Liver (tissue), 9 donors: ENCODE measurements around the gene HCFC1R1. TPM values are rescaled to one million over a fixed set of nuclear protein-coding genes. Genes with fewer than 3 reads are reported as not detected.

Experiments used
- DNase-seq: peaks from one replicate; pipeline ENCODE4 v3.0.0-alpha.2; 2017; ENCODE audit warnings: low spot score
- H3K27ac ChIP-seq, 2 donors: one replicate each; pipeline ENCODE4 v1.7.0; 2013; ENCODE audit warnings: inconsistent platforms in 2 of 2, low read length in 2 of 2, control low read depth in 1 of 2, low read depth in 1 of 2, mild to moderate bottlenecking in 1 of 2
- H3K27me3 ChIP-seq, 4 donors: one replicate each; pipeline versions ENCODE4 v1.6.1 to v1.7.0; 2013; ENCODE audit warnings: low read length in 3 of 4, inconsistent platforms in 1 of 4, mild to moderate bottlenecking in 1 of 4, moderate library complexity in 1 of 4; ENCODE audit not compliant: control insufficient read depth in 4 of 4, insufficient read depth in 4 of 4
- H3K36me3 ChIP-seq, 4 donors: one replicate each; pipeline versions ENCODE4 v1.6.1 to v1.7.0; 2013; ENCODE audit warnings: low read length in 3 of 4, mild to moderate bottlenecking in 3 of 4, low read depth in 1 of 4, moderate library complexity in 1 of 4; ENCODE audit not compliant: control insufficient read depth in 4 of 4, insufficient read depth in 3 of 4
- H3K4me1 ChIP-seq, 4 donors: one replicate each; pipeline versions ENCODE4 v1.6.1 to v1.7.0; 2013; ENCODE audit warnings: low read length in 3 of 4, mild to moderate bottlenecking in 3 of 4, moderate library complexity in 1 of 4; ENCODE audit not compliant: control insufficient read depth in 4 of 4, insufficient read depth in 4 of 4
- H3K4me3 ChIP-seq, 3 donors: one replicate each; pipeline versions ENCODE4 v1.6.1 to v1.7.0; 2013; ENCODE audit warnings: low read length in 3 of 3, control low read depth in 1 of 3, low read depth in 1 of 3, mild to moderate bottlenecking in 1 of 3
- H3K9ac ChIP-seq, 2 donors: one replicate each; pipeline ENCODE4 v1.7.0; 2013; ENCODE audit warnings: low read length in 2 of 2, mild to moderate bottlenecking in 2 of 2, moderate library complexity in 2 of 2, control low read depth in 1 of 2, low read depth in 1 of 2
- H3K9me3 ChIP-seq, 4 donors: one replicate each; pipeline versions ENCODE4 v1.6.1 to v1.7.0; 2013; ENCODE audit warnings: low read length in 3 of 4; ENCODE audit not compliant: control insufficient read depth in 4 of 4
- CTCF ChIP-seq: fragments of 150-350 bp; IDR thresholded peaks from 2 replicates; pipeline ENCODE4 v1.5.1; 2017; ENCODE audit warnings: improper control_type of control experiment, low read depth, low read length; ENCODE audit not compliant: missing input control
- EGR1 ChIP-seq, 2 donors: IDR thresholded peaks; 2 replicates each; pipeline ENCODE4 v1.6.1; 2016 to 2018; ENCODE audit warnings: antibody characterized with exemption in 2 of 2, low read depth in 2 of 2
- FOXA1 ChIP-seq: IDR thresholded peaks from 2 replicates; pipeline ENCODE4 v1.6.1; 2016; ENCODE audit warnings: antibody characterized with exemption
- FOXA2 ChIP-seq: IDR thresholded peaks from 2 replicates; pipeline ENCODE4 v1.6.1; 2016; ENCODE audit warnings: antibody characterized with exemption
- GABPA ChIP-seq, 2 donors: IDR thresholded peaks in 1 of 2; conservative IDR thresholded peaks in 1 of 2; 2 replicates each; pipeline ENCODE4 v1.6.1; 2016; ENCODE audit warnings: antibody characterized with exemption in 2 of 2, mild to moderate bottlenecking in 1 of 2, moderate library complexity in 1 of 2
- HNF4A ChIP-seq, 2 donors: conservative IDR thresholded peaks; 2 replicates each; pipeline ENCODE4 v1.6.1; 2016; ENCODE audit warnings: antibody characterized with exemption in 2 of 2, mild to moderate bottlenecking in 2 of 2
- HNF4G ChIP-seq: IDR thresholded peaks from 2 replicates; pipeline ENCODE4 v1.6.1; 2016; ENCODE audit warnings: antibody characterized with exemption
- JUND ChIP-seq, 2 donors: IDR thresholded peaks; 2 replicates each; pipeline ENCODE4 v1.6.1; 2016; ENCODE audit warnings: antibody characterized with exemption in 2 of 2
- MAX ChIP-seq: IDR thresholded peaks from 2 replicates; pipeline ENCODE4 v1.6.1; 2016; ENCODE audit warnings: antibody characterized with exemption
- NR2F2 ChIP-seq: IDR thresholded peaks from 2 replicates; pipeline ENCODE4 v1.6.1; 2016; ENCODE audit warnings: antibody characterized with exemption
- RAD21 ChIP-seq, 2 donors: IDR thresholded peaks; 2 replicates each; pipeline ENCODE4 v1.6.1; 2016; ENCODE audit warnings: antibody characterized with exemption in 2 of 2, mild to moderate bottlenecking in 2 of 2
- RXRA ChIP-seq, 2 donors: IDR thresholded peaks; 2 replicates each; pipeline ENCODE4 v1.6.1; 2017 to 2018; ENCODE audit warnings: antibody characterized with exemption in 2 of 2, mild to moderate bottlenecking in 1 of 2
- SP1 ChIP-seq: IDR thresholded peaks from 2 replicates; pipeline ENCODE4 v1.6.1; 2018; ENCODE audit warnings: antibody characterized with exemption, mild to moderate bottlenecking
- TAF1 ChIP-seq: conservative IDR thresholded peaks from 2 replicates; pipeline ENCODE4 v1.6.1; 2016; ENCODE audit warnings: antibody characterized with exemption, mild to moderate bottlenecking
- YY1 ChIP-seq: IDR thresholded peaks from 2 replicates; pipeline ENCODE4 v1.6.1; 2016; ENCODE audit warnings: antibody characterized with exemption, mild to moderate bottlenecking
- ZBTB33 ChIP-seq: IDR thresholded peaks from 2 replicates; pipeline ENCODE4 v1.6.1; 2016; ENCODE audit warnings: antibody characterized with exemption
- WGBS: extraction: QIAGEN DNeasy Blood & Tissue Kit; methylation state at CpG from one replicate; pipeline ENCODE4 v1.1.7; 2013; 5-methylcytosine and 5-hydroxymethylcytosine counted together
- polyA plus RNA-seq, 2 donors: library from polyadenylated mRNA; stranded (reverse) in 1 of 2; unstranded in 1 of 2; fragments of 200-250 nt in 1 of 2; fragments of >200 nt in 1 of 2; fragmentation: Nextera tagmentation in 1 of 2; extraction: Ambion mirVana in 1 of 2; gene quantifications; one replicate each; pipeline versions ENCODE4 v1.2.1 to v1.2.3, GENCODE V29; 2013 to 2015
- total RNA-seq, 2 donors: library from RNA; depleted of rRNA; stranded (reverse); fragments of >200 nt; gene quantifications; one replicate each; pipeline ENCODE4 v1.2.3, GENCODE V29; 2014
- TF ChIP-seq, protein P1 (sequence below): IDR thresholded peaks from 2 replicates; pipeline ENCODE4 v1.6.1; 2016; ENCODE audit warnings: antibody characterized with exemption, mild to moderate bottlenecking
- TF ChIP-seq, protein P2 (sequence below): IDR thresholded peaks from 2 replicates; pipeline ENCODE4 v1.6.1; 2016; ENCODE audit warnings: antibody characterized with exemption
- donor health status: healthy.
- donor health status: healthy.
- donor health status: healthy.
- donor health status: healthy.
- donor health status: healthy.

The HCFC1R1 gene
- total and polyA plus RNA-seq, 4 donors = 1.4 to 17.6 (median 9.2) TPM

GRCh38 chr16:3020604-3021448 is 2.9 kb downstream of the HCFC1R1 start:
- Histone ChIP-seq H3K27me3 (no peaks in the 10 kb centered on the region), H3K9ac (peak overlapping the region; percentile 63 to 66), H3K9me3 (no peaks in the 10 kb centered on the region), H3K4me3 (peak overlapping the region; percentile 68 to 78 (median 74)), H3K27ac (peak overlapping the region; percentile 92 to 95), H3K4me1 (peaks cover 12 to 37% (median 26%) of the 10 kb centered on the region in 4 donors), H3K36me3 (peaks cover 0 to 2% (median under 1%) of the 10 kb centered on the region in 4 donors)
- 1% methylated on average over 57 of the region's 57 CpGs for WGBS
- TF ChIP-seq NR2F2 (no peak), RXRA (IDR thresholded peaks at IDR 0.05) (no peak), FOXA2 (no peak), FOXA1 (no peak), GABPA (IDR thresholded peaks at IDR 0.05 in 1 of 2, conservative IDR thresholded peaks at IDR 0.05 in 1 of 2) (peak in 1 of 2 donors; percentile 12), TAF1 (no peak), HNF4G (no peak), RAD21 (IDR thresholded peaks at IDR 0.05) (no peak), JUND (IDR thresholded peaks at IDR 0.05) (peak; percentile 77 to 97), CTCF (no peak), MAX (no peak), EGR1 (IDR thresholded peaks at IDR 0.05; ENCODE audit: low read depth in 2 of 2) (no peak), ZBTB33 (no peak), YY1 (peak; percentile 11), HNF4A (conservative IDR thresholded peaks at IDR 0.05) (no peak), SP1 (no peak)
- TF ChIP-seq, protein P1, sequence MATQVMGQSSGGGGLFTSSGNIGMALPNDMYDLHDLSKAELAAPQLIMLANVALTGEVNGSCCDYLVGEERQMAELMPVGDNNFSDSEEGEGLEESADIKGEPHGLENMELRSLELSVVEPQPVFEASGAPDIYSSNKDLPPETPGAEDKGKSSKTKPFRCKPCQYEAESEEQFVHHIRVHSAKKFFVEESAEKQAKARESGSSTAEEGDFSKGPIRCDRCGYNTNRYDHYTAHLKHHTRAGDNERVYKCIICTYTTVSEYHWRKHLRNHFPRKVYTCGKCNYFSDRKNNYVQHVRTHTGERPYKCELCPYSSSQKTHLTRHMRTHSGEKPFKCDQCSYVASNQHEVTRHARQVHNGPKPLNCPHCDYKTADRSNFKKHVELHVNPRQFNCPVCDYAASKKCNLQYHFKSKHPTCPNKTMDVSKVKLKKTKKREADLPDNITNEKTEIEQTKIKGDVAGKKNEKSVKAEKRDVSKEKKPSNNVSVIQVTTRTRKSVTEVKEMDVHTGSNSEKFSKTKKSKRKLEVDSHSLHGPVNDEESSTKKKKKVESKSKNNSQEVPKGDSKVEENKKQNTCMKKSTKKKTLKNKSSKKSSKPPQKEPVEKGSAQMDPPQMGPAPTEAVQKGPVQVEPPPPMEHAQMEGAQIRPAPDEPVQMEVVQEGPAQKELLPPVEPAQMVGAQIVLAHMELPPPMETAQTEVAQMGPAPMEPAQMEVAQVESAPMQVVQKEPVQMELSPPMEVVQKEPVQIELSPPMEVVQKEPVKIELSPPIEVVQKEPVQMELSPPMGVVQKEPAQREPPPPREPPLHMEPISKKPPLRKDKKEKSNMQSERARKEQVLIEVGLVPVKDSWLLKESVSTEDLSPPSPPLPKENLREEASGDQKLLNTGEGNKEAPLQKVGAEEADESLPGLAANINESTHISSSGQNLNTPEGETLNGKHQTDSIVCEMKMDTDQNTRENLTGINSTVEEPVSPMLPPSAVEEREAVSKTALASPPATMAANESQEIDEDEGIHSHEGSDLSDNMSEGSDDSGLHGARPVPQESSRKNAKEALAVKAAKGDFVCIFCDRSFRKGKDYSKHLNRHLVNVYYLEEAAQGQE = no peak
- TF ChIP-seq, protein P2, sequence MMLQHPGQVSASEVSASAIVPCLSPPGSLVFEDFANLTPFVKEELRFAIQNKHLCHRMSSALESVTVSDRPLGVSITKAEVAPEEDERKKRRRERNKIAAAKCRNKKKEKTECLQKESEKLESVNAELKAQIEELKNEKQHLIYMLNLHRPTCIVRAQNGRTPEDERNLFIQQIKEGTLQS = peak; percentile 50
- DNase-seq = peak; percentile 60
